GM19238 (cell line): ENCODE results near the gene COX14.
A peak's percentile ranks its signal among the peaks of the same experiment; 100 is the strongest.
"Not testable (repeated sequence)": the region's sequence is repeated elsewhere in the genome, so short reads cannot be mapped to it uniquely, and the experiment has no call there.

ENCODE experiments used
- DNase-seq: peaks from one replicate; pipeline ENCODE4 v3.0.0; 2011; ENCODE audit warnings: low spot score; ENCODE audit not compliant: insufficient read length

COX14 gene

GRCh38 chr12:50107416-50108268 lies 4.4 kb upstream of the COX14 start:
- no peak for DNase-seq

- DNase-seq, result no peak
Measured at GRCh38 chr12:50109319-50109718, 2.7 kb upstream of the COX14 start.

GRCh38 chr12:50110127-50110761 lies 1.8 kb upstream of the COX14 start:
- DNase-seq, result peak; percentile 68

GRCh38 chr12:50110762-50111351 lies 1.2 kb upstream of the COX14 start:
- DNase-seq, result peak; percentile 27

GRCh38 chr12:50111395-50111692 lies 692 bp upstream of the COX14 start:
- no peak for DNase-seq

GRCh38 chr12:50112456-50113218 lies 601 bp downstream of the COX14 start:
- no peak for DNase-seq

- DNase-seq, result no peak
Measured at GRCh38 chr12:50117057-50117622, 5.1 kb downstream of the COX14 start.

- no peak for DNase-seq
Measured at GRCh38 chr12:50119387-50119786, 7.4 kb downstream of the COX14 start.

GRCh38 chr12:50120521-50120920 lies 8.5 kb downstream of the COX14 start:
- no peak for DNase-seq

- no peak for DNase-seq
Measured at GRCh38 chr12:50120953-50121352, 8.9 kb downstream of the COX14 start.

GRCh38 chr12:50121641-50122040 lies 9.6 kb downstream of the COX14 start:
- DNase-seq, result no peak

- no peak for DNase-seq
Measured at GRCh38 chr12:50123203-50123602, 11.2 kb downstream of the COX14 start.

- DNase-seq, result no peak
Measured at GRCh38 chr12:50127546-50127945, 15.5 kb downstream of the COX14 start.

GRCh38 chr12:50129290-50129689 lies 17.3 kb downstream of the COX14 start:
- no peak for DNase-seq

- DNase-seq, result no peak
Measured at GRCh38 chr12:50132505-50133135, 20.6 kb downstream of the COX14 start.

- no peak for DNase-seq
Measured at GRCh38 chr12:50142993-50143392, 31.0 kb downstream of the COX14 start.

GRCh38 chr12:50145439-50145838 lies 33.4 kb downstream of the COX14 start:
- no peak for DNase-seq

GRCh38 chr12:50147281-50147680 lies 35.2 kb downstream of the COX14 start:
- DNase-seq, result no peak

GRCh38 chr12:50148011-50148410 lies 36.0 kb downstream of the COX14 start:
- not testable (repeated sequence) for DNase-seq

GRCh38 chr12:50149311-50149710 lies 37.3 kb downstream of the COX14 start:
- DNase-seq, result no peak

GRCh38 chr12:50151047-50151687 lies 39.1 kb downstream of the COX14 start:
- no peak for DNase-seq
